HG03025 (cell line): ENCODE data around the gene ZNF362.

Experiments
- ATAC-seq: cut with Tn5 transposase; IDR thresholded peaks from one replicate; pipeline ENCODE4 v1.9.1; 2021; ENCODE audit warnings: mild to moderate bottlenecking, moderate library complexity; ENCODE audit not compliant: unreplicated experiment, low FRiP score

Gene ZNF362

GRCh38 chr1:33266766-33267165 lies 10.5 kb downstream of the ZNF362 start:
- ATAC-seq, result no peak

- ATAC-seq, result no peak
Observed at GRCh38 chr1:33267468-33268205, 11.3 kb downstream of the ZNF362 start.

GRCh38 chr1:33268457-33268856 lies 12.2 kb downstream of the ZNF362 start:
- no peak for ATAC-seq

GRCh38 chr1:33268927-33269610 lies 12.8 kb downstream of the ZNF362 start:
- no peak for ATAC-seq

GRCh38 chr1:33269621-33270020 lies 13.3 kb downstream of the ZNF362 start:
- no peak for ATAC-seq

- ATAC-seq, result no peak
Observed at GRCh38 chr1:33270379-33270778, 14.1 kb downstream of the ZNF362 start.

- no peak for ATAC-seq
Observed at GRCh38 chr1:33270808-33271465, 14.6 kb downstream of the ZNF362 start.

GRCh38 chr1:33271666-33272505 lies 15.6 kb downstream of the ZNF362 start:
- no peak for ATAC-seq

- ATAC-seq, result no peak
Observed at GRCh38 chr1:33272509-33272908, 16.2 kb downstream of the ZNF362 start.

GRCh38 chr1:33272930-33273329 lies 16.6 kb downstream of the ZNF362 start:
- no peak for ATAC-seq

- ATAC-seq, result no peak
Observed at GRCh38 chr1:33273406-33273805, 17.1 kb downstream of the ZNF362 start.

GRCh38 chr1:33273961-33274371 lies 17.7 kb downstream of the ZNF362 start:
- no peak for ATAC-seq

- ATAC-seq, result no peak
Observed at GRCh38 chr1:33274446-33274845, 18.2 kb downstream of the ZNF362 start.

GRCh38 chr1:33275195-33275594 lies 18.9 kb downstream of the ZNF362 start:
- ATAC-seq, result no peak

GRCh38 chr1:33275706-33276572 lies 19.6 kb downstream of the ZNF362 start:
- no peak for ATAC-seq

GRCh38 chr1:33276573-33277298 lies 20.4 kb downstream of the ZNF362 start:
- ATAC-seq, result no peak

- no peak for ATAC-seq
Observed at GRCh38 chr1:33277488-33278084, 21.3 kb downstream of the ZNF362 start.

GRCh38 chr1:33280091-33280661 lies 23.9 kb downstream of the ZNF362 start:
- no peak for ATAC-seq
